Mammary epithelial cell (primary cell): ENCODE measurements around the gene KRTAP2-2.
"Not testable (repeated sequence)": the region's sequence is repeated elsewhere in the genome, so short reads cannot be mapped to it uniquely, and the experiment has no call there.

ENCODE experiments used
- CTCF ChIP-seq, 2 donors: IDR thresholded peaks in 1 of 2; conservative IDR thresholded peaks in 1 of 2; 2 replicates each; pipeline ENCODE4 v1.5.1; 2011 to 2012; ENCODE audit warnings: inconsistent platforms in 2 of 2, low read length in 2 of 2, mild to moderate bottlenecking in 2 of 2, control low read depth in 1 of 2, low read depth in 1 of 2; ENCODE audit not compliant: insufficient read depth in 1 of 2; ENCODE audit errors: extremely low read depth in 1 of 2
- EZH2 ChIP-seq: IDR thresholded peaks from 2 replicates; pipeline ENCODE4 v1.6.1; 2012; ENCODE audit warnings: low read length, inconsistent platforms, borderline replicate concordance

- TF ChIP-seq CTCF (conservative IDR thresholded peaks at IDR 0.05 in 1 of 2, IDR thresholded peaks at IDR 0.05 in 1 of 2; ENCODE audit: extremely low read depth in 1 of 2, insufficient read depth in 1 of 2, low read depth in 1 of 2, low read length in 2 of 2); EZH2: not testable (repeated sequence)
These were observed at the start of gene KRTAP2-2 for GRCh38 chr17:41055130-41055529.
